GM12878 (cell line): ENCODE measurements around the gene CDKN2B. TPM values are rescaled to one million over a fixed set of nuclear protein-coding genes. Genes with fewer than 3 reads are reported as not detected.

ENCODE experiments used
- CEBPB ChIP-seq, 2 experiments: fragments of 150-350 bp in 1 of 2; IDR thresholded peaks; 2 replicates each; pipeline ENCODE4 v1.6.1; 2012 to 2014; ENCODE audit warnings: low read depth in 2 of 2, low read length in 2 of 2, borderline replicate concordance in 1 of 2, inconsistent platforms in 1 of 2
- IRF4 ChIP-seq: IDR thresholded peaks from 2 replicates; pipeline ENCODE4 v1.6.1; 2011; ENCODE audit warnings: low read depth, low read length
- KAT2A ChIP-seq: conservative IDR thresholded peaks from 2 replicates; pipeline ENCODE4 v1.6.1; 2011; ENCODE audit warnings: low read depth, low read length; ENCODE audit not compliant: control insufficient read depth
- KLF5 ChIP-seq: fragments of 450-650 bp; IDR thresholded peaks from 2 replicates; pipeline ENCODE4 v1.6.1; 2014; ENCODE audit warnings: mild to moderate bottlenecking; ENCODE audit not compliant: partially characterized antibody
- MLLT1 ChIP-seq: fragments of 450-650 bp; IDR thresholded peaks from 2 replicates; pipeline ENCODE4 v1.6.1; 2016; ENCODE audit warnings: mild to moderate bottlenecking
- MTA3 ChIP-seq: IDR thresholded peaks from 2 replicates; pipeline ENCODE4 v1.6.1; 2012; ENCODE audit warnings: low read length, inconsistent platforms, borderline replicate concordance
- NFYB ChIP-seq: IDR thresholded peaks from 2 replicates; pipeline ENCODE4 v1.6.1; 2011; ENCODE audit warnings: low read depth, mild to moderate bottlenecking, low read length, improper control_type of control experiment, moderate library complexity; ENCODE audit not compliant: insufficient read depth
- NR2C1 ChIP-seq: fragments of 450-650 bp; IDR thresholded peaks from 2 replicates; pipeline ENCODE4 v1.6.1; 2017; ENCODE audit warnings: antibody characterized with exemption, mild to moderate bottlenecking, moderate library complexity
- PML ChIP-seq: IDR thresholded peaks from 2 replicates; pipeline ENCODE4 v1.6.1; 2012; ENCODE audit warnings: low read length, inconsistent platforms
- POLR2AphosphoS5 ChIP-seq: IDR thresholded peaks from 2 replicates; pipeline ENCODE4 v1.6.1; 2011; ENCODE audit warnings: mild to moderate bottlenecking, low read length, inconsistent platforms
- RUNX3 ChIP-seq: IDR thresholded peaks from 2 replicates; pipeline ENCODE4 v1.6.1; 2012; ENCODE audit warnings: low read length, inconsistent platforms
- SP1 ChIP-seq: IDR thresholded peaks from one replicate; pipeline ENCODE4 v1.6.1; 2011; ENCODE audit warnings: low read depth, low read length
- SRF ChIP-seq, 2 experiments: IDR thresholded peaks; 2 replicates each; pipeline ENCODE4 v1.6.1; 2011; ENCODE audit warnings: low read depth in 2 of 2, low read length in 2 of 2, mild to moderate bottlenecking in 1 of 2, moderate library complexity in 1 of 2
- TBL1XR1 ChIP-seq: IDR thresholded peaks from 2 replicates; pipeline ENCODE4 v1.6.1; 2012; ENCODE audit warnings: low read depth, low read length, improper control_type of control experiment
- USF1 ChIP-seq: IDR thresholded peaks from 2 replicates; pipeline ENCODE4 v1.6.1; 2011; ENCODE audit warnings: borderline replicate concordance, low read depth, mild to moderate bottlenecking, moderate library complexity, mixed read lengths, low read length; ENCODE audit not compliant: insufficient read depth; ENCODE audit errors: extremely low read length
- ZNF207 ChIP-seq: fragments of 450-650 bp; IDR thresholded peaks from 2 replicates; pipeline ENCODE4 v1.6.1; 2014; ENCODE audit warnings: antibody characterized with exemption, mild to moderate bottlenecking, borderline replicate concordance
- ZNF217 ChIP-seq: fragments of 450-650 bp; IDR thresholded peaks from 2 replicates; pipeline ENCODE4 v1.6.1; 2017; ENCODE audit warnings: antibody characterized with exemption, mild to moderate bottlenecking
- polyA plus RNA-seq, 11 experiments: library from polyadenylated mRNA; depleted of rRNA in 4 of 11; unstranded in 6 of 11; stranded (reverse) in 5 of 11; fragments of >200 nt; fragmentation: Nextera tagmentation in 4 of 11; fragmentation: Illumina TruSeq in 1 of 11; extraction: Ambion mirVana in 4 of 11; extraction: Trizol in 1 of 11; gene quantifications; 1 replicate in 1 of 11; 2 replicates in 10 of 11; pipeline versions ENCODE4 v1.2.1 to v1.2.3, GENCODE V29; 2011 to 2016; ENCODE audit warnings: inconsistent platforms in 2 of 11, missing spikeins in 2 of 11, low read depth in 1 of 11
- total RNA-seq, 4 experiments: library from RNA; depleted of rRNA in 3 of 4; stranded (reverse); fragments of >200 nt in 3 of 4; fragmentation: Illumina TruSeq in 1 of 4; extraction: Trizol in 1 of 4; gene quantifications; 2 replicates each; pipeline versions ENCODE4 v1.2.1 to v1.2.3, GENCODE V29; 2013 to 2021
- TF ChIP-seq, protein P1 (sequence below): IDR thresholded peaks from 2 replicates; pipeline ENCODE4 v1.6.1; 2012; ENCODE audit warnings: improper control_type of control experiment, low read depth, low read length; ENCODE audit not compliant: insufficient replicate concordance
- TF ChIP-seq, protein P2 (sequence below): fragments of 450-650 bp; IDR thresholded peaks from 2 replicates; pipeline ENCODE4 v1.6.1; 2017; ENCODE audit warnings: mild to moderate bottlenecking, low read depth, inconsistent platforms; ENCODE audit not compliant: poor library complexity, severe bottlenecking

CDKN2B gene
- total and polyA plus RNA-seq, 10 of the 15 experiments (the other 5 are each of a cell fraction or from before 2014, with no cell fraction given) = 0.03 to 0.47 (median 0.08) TPM; not detected in 1

GRCh38 chr9:21995006-21995665 is 14.0 kb downstream of the CDKN2B start (continued):
- TF ChIP-seq, protein P1, sequence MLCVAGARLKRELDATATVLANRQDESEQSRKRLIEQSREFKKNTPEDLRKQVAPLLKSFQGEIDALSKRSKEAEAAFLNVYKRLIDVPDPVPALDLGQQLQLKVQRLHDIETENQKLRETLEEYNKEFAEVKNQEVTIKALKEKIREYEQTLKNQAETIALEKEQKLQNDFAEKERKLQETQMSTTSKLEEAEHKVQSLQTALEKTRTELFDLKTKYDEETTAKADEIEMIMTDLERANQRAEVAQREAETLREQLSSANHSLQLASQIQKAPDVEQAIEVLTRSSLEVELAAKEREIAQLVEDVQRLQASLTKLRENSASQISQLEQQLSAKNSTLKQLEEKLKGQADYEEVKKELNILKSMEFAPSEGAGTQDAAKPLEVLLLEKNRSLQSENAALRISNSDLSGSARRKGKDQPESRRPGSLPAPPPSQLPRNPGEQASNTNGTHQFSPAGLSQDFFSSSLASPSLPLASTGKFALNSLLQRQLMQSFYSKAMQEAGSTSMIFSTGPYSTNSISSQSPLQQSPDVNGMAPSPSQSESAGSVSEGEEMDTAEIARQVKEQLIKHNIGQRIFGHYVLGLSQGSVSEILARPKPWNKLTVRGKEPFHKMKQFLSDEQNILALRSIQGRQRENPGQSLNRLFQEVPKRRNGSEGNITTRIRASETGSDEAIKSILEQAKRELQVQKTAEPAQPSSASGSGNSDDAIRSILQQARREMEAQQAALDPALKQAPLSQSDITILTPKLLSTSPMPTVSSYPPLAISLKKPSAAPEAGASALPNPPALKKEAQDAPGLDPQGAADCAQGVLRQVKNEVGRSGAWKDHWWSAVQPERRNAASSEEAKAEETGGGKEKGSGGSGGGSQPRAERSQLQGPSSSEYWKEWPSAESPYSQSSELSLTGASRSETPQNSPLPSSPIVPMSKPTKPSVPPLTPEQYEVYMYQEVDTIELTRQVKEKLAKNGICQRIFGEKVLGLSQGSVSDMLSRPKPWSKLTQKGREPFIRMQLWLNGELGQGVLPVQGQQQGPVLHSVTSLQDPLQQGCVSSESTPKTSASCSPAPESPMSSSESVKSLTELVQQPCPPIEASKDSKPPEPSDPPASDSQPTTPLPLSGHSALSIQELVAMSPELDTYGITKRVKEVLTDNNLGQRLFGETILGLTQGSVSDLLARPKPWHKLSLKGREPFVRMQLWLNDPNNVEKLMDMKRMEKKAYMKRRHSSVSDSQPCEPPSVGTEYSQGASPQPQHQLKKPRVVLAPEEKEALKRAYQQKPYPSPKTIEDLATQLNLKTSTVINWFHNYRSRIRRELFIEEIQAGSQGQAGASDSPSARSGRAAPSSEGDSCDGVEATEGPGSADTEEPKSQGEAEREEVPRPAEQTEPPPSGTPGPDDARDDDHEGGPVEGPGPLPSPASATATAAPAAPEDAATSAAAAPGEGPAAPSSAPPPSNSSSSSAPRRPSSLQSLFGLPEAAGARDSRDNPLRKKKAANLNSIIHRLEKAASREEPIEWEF = no peak
- TF ChIP-seq PML (no peak), ZNF207 (0 out of 2 replicates have a peak, but pooled peaks have one; percentile 37), KAT2A (no peak), SP1 (no peak), USF1 (no peak), MLLT1 (no peak), RUNX3 (0 out of 2 replicates have a peak, but pooled peaks have one; percentile 20), IRF4 (no peak), MTA3 (no peak), CEBPB (IDR thresholded peaks at IDR 0.05; ENCODE audit: borderline replicate concordance in 1 of 2, low read depth in 2 of 2, low read length in 2 of 2) (no peak), TBL1XR1 (peak; percentile 47; the same call in 1 of the 2 replicates), POLR2AphosphoS5 (peak; percentile 58; the same call in 1 of the 2 replicates), KLF5 (peak; percentile 47), ZNF217 (no peak), SRF (IDR thresholded peaks at IDR 0.05; ENCODE audit: low read depth in 2 of 2, low read length in 2 of 2) (0 out of 4 replicates have a peak, but pooled peaks of 1 of the 2 experiments have one; percentile 17), NR2C1 (no peak), NFYB (no peak)
- TF ChIP-seq, protein P2, sequence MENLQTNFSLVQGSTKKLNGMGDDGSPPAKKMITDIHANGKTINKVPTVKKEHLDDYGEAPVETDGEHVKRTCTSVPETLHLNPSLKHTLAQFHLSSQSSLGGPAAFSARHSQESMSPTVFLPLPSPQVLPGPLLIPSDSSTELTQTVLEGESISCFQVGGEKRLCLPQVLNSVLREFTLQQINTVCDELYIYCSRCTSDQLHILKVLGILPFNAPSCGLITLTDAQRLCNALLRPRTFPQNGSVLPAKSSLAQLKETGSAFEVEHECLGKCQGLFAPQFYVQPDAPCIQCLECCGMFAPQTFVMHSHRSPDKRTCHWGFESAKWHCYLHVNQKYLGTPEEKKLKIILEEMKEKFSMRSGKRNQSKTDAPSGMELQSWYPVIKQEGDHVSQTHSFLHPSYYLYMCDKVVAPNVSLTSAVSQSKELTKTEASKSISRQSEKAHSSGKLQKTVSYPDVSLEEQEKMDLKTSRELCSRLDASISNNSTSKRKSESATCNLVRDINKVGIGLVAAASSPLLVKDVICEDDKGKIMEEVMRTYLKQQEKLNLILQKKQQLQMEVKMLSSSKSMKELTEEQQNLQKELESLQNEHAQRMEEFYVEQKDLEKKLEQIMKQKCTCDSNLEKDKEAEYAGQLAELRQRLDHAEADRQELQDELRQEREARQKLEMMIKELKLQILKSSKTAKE = no peak
